HG02973 (cell line): Measurements from ENCODE around the gene VTI1B.
"Not testable (repeated sequence)": the region's sequence is repeated elsewhere in the genome, so short reads cannot be mapped to it uniquely, and the experiment has no call there.

Experiments used
- ATAC-seq: cut with Tn5 transposase; IDR thresholded peaks from one replicate; pipeline ENCODE4 v1.9.1; 2021; ENCODE audit warnings: moderate library complexity; ENCODE audit not compliant: unreplicated experiment

Gene VTI1B, protein sequence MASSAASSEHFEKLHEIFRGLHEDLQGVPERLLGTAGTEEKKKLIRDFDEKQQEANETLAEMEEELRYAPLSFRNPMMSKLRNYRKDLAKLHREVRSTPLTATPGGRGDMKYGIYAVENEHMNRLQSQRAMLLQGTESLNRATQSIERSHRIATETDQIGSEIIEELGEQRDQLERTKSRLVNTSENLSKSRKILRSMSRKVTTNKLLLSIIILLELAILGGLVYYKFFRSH

DNA sequence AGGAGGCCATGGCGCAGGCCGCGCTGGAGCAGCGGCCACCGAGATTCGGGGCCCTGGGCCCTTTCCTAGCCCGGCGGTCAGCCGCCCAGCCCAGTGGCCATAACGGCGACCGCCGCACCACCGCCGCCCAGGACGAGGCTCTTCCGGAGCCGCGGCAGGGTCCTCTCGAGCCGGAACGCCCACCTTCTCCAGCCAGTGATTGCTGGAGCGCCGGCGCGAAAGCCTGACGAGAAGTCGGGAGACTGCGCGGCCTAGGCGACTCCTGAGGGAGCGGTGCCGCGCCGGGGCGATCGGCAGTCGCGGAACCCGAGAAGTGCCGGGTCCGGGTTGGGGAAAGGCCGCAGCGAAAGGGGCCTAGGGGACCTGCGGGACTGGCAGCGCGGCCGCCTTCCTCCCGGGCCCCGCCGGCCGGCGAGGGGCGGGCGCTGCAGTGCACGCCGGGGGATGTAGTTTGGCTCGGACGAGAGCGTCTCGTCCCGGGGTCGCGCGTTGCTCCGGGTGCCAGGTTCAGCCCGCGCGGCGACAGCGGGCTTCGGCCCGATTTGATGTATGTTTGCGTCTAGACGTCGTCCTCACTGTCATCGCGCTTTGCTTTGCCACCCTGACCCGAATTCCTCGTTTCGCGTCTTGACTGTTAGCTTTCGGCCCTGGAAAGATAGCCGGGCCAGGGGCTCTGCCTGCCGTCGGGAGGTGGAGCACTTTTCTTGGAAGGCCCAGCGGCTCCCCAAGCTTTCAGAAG is at the start of gene VTI1B:
VTI1B (minus strand) TSS at position 153 of the 739 bp plus-strand sequence; CDS start at position 10, 143 bp downstream.
- ATAC-seq = peak; percentile 88

DNA sequence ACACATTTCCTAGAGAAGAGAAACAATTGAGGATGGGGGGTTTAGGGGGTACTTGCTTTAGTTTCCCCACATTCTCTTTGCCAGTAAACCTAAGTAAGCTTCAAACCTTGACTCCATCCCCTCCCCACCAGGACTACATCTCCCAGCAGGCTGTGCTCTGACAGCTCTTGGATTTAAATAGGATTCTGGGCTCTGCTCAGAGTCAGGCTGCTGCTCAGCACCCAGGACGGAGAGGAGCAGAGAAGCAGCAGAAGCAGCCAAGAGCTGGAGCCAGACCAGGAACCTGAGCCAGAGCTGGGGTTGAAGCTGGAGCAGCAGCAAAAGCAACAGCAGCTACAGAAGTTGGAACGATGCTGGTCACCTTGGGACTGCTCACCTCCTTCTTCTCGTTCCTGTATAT is 47.9 kb upstream of the VTI1B start:
- no peak for ATAC-seq

DNA sequence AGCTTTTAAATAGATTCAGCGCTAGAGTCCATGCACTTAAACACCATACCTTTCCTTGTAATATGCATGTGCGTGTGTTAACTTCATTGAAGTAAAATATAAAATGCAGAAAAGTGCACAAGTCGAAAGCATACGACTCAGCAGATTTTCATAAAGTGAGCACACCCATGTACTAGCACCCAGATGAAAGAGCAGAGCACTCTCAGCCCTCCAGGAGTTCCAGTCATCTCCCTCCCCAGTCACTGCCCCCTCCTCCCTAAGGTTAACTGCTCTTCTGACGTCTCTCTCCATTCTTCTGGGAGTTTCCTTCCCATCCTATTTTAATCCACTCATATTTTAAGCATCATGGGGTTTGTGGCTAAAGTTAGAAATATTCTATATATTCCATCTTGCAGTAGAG is 47.4 kb upstream of the VTI1B start:
- ATAC-seq = no peak

DNA sequence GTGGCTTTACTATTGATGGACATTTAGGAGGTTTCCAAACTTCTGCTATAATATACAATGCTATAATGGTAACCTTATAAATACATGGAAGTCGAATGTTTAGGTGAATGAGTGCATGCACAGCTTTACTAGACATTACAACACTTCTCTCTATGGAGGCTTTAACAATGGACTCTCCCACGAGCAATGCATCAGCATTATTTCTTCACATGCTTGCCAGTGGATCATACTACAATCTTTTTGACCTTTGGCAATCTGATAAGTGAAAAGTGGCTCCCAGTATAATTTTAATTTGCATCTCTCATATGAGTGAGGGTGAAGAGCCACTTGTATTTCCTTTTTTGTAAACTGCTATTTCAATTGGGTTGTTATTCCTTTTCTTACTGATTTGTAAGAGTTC is 45.4 kb upstream of the VTI1B start:
- no peak for ATAC-seq

DNA sequence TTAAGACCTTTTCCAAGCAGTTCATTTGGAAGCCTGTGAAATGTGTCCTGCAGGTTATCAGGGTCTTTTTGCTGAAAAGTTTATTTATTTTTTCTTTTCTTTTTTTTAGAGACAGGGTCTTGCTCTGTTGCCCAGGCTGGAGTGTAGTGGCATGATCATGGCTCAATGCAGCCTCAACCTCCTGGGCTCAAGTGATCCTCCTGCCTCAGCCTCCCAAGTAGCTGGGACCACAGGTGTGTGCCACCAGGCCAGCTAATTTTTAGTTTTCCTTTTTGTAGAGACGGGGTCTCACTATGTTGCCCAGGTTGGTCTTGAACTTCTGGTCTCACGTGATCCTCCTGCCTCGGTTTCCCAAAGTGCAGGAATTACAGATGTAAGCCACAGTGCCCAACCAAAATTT is 45.0 kb upstream of the VTI1B start:
- not testable (repeated sequence) for ATAC-seq

DNA sequence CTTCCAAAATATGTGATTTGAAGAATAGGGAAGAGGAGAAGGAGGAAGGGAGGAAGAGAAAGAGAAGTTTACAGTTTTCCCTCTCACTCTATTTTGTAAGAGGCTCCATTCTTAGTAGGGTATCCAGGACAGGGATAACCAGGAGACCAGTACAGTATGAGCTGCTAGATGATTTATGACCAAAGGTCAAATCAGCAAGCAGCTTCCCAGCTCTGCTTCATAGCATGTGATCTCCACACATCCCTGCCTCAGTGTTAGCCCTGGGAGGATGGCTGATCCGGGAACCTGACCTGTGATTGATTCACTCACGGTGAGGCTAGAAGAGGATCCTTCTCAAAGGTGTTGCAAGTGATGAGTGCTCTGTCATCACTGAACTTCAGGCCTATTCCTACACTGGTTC is 43.8 kb upstream of the VTI1B start:
- no peak for ATAC-seq

DNA sequence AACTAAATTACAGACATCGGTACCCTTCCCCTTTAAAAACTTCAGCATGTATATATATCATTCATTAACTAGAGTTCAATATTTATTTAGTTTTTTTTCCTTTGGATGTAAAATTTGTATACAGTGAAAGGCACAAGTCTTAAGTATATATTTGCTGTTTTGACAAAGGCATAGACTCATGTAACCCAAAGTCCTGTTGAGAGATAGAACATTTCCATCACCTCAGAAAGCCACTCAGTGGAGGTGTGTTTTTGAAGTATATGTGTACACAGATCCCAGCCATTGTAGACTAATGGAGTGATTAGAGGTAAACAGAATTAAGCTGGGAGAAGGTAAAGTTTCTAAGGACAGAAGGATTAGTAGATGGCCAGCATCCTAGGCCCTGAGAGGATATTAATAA is 42.6 kb upstream of the VTI1B start:
- no peak for ATAC-seq

DNA sequence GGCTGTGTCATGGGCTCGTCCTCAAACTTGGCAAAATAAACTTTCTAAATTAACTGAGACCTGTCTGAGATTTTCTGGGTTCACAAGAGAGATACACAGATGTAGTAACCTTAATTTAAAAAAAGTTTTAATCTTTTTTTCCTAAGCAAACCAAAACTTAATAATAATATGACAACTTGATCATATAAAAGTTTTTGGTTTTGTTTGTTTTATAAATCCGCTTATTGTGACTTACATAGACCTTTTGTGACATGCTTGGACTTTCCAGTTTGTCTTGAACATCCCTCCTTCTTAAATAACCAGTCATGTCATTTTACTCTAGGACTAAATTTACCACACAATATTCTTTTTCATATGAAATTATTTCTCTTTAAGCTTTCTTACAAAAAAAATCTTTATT is 35.8 kb upstream of the VTI1B start:
- ATAC-seq = no peak

DNA sequence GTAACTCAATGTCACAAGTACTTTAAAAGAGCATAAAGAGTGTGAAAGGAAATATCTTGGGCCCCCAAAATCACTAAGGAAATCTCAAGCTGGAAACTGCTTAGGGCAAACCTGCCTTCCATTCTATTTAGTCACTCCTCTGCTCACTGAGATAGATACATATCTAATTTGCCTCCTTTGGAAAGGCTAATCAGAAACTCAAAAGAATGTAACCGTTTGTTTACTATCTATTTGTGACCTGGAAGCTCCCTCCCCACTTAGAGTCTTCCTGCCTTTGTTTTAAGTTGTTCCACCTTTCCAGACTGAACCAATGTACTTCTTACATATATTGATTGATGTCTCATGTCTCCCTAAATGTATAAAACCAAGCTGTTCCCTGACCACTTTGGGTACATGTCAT is 35.4 kb upstream of the VTI1B start:
- ATAC-seq = not testable (repeated sequence)

DNA sequence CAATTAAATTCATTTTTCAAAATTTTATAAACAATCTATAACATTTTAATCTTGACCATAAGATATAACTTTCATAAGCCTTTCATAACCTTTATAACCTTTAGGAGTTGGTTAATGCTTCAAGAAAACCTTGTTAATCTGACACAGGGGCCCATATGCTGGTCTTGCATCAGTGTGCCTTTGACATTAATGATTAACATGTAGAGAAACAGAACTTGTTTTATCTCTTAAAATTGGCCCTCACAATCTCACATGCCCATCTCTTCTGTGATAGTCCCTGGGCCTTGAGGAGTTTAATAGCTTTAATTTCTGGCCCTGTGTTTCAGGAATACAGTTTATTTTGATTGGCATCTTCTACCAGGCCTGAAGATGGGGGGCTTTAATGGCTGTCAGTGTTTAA is 34.9 kb upstream of the VTI1B start:
- ATAC-seq = not testable (repeated sequence)

DNA sequence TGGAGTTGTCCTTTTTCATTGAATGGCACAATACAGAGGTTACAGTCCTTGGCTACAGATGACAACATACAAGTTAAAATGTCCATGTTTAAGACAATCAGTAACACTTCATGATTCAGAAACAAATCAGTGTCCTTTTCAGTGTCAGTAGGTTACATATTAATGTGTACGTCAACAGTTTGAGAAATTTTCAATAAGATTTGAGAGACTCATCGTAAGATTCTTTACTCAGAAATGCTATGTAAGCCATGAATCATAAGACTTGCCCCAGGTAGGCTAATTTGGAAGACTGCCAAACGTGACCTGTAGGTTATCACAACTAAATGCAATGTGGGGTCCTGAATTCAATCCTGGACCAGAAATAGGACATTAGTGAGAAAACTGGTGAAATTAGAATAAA is 30.8 kb upstream of the VTI1B start:
- ATAC-seq = no peak

DNA sequence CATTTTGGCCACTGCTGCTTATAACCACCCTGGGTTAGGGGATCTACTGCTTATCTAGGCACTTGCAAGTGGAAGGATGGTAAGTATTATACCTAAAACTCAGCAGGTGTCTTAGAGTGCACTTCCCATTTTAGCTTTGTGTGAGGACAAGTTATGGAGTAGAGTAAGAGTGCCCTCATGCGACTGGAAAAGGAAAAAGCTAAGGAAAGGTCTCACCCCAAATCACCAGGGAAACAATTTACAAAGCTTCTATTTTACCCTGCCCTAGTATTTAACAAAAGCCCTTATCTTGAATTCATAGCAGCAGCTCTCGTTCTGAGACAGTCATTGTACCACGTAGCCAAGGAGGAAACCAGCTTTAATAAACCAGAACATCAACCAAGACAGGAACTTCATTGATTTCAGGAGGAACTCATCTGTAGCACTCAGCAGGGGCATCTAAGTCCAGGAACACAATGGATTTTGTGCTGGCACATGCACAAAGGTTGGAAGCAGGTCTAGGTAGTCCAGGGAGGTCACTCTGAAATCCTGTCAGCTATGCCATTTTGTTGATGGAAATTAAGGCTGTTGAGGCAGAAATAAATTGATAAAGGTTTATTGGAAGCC is 30.2 kb upstream of the VTI1B start:
- no peak for ATAC-seq

DNA sequence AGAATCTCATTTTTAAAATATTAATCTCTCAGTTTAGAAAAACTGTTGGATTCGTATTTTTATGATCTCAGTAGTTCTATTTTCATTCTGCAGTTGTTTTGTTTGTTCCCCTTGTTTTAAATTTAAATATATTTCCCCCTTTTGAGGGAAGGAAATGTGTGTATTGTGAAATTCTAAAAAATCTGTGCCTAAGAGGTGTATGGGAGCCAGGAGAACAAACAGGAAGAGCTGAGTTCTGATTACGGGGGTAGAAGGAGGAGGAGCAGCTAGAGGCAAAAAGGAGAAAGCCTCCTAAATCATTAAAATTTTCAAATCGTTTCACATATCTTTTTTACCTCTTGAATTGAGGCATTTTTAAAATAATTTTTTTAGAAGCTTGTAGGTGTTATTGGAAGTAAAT is 29.6 kb upstream of the VTI1B start:
- ATAC-seq = no peak

DNA sequence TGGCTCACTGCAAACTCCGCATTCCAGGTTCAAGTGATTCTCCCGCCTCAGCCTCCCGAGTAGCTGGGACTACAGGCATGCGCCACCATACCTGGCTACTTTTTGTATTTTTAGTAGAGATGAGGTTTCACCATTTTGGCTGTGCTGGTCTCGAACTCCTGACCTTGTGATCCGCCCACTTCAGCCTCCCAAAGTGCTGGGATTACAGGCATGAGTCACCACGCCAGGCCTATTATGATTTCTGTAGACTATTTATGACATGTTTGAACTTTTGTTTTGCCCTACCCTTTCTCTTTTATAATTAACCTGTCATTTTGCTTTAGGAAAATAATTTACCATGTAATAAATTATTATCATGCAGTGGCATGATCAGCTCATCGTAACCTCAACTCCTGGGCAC is 27.1 kb upstream of the VTI1B start, which contains the start of gene RDH12:
RDH12 (plus strand) TSS at position 395 of the 400 bp plus-strand sequence. CDS start 20,757 bp downstream, outside the sequence.
- ATAC-seq = not testable (repeated sequence)

DNA sequence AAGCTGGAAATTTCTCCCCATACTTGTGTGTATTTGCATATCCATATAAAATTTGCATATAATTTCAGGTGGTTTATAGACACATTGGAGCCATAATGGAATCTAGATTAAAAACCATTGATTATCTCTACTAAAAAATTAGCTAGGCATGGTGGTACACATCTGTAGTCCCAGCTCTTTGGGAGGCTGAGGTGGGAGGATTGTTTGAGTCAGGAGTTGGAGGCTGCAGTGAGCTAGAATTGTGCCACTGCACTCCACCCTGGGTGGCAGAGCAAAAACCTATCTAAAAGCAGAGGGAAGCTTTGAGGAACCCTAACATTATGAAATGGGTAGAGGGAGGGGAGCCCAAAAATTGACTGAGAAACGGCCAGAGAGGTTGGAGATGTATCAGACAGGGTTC is 23.7 kb upstream of the VTI1B start:
- ATAC-seq = no peak

DNA sequence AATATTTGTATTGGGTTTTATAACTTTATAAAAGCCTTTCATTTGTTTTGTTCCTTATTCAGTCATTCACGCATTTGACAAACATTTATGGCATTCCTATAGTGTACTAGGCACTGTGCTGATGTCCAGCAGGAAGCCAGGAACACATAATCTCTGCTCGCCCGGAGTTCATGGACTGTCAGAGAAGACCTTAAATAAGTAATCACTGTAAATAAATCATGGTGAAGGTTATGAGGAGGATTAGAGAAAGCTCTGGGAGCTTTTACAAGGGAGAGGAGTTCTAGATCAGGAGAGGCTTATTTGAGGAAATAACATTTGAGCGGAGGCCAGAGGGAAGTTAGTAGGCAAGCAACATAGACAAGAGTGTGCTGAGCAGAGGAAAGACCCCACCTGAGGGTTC is 22.6 kb upstream of the VTI1B start:
- no peak for ATAC-seq

DNA sequence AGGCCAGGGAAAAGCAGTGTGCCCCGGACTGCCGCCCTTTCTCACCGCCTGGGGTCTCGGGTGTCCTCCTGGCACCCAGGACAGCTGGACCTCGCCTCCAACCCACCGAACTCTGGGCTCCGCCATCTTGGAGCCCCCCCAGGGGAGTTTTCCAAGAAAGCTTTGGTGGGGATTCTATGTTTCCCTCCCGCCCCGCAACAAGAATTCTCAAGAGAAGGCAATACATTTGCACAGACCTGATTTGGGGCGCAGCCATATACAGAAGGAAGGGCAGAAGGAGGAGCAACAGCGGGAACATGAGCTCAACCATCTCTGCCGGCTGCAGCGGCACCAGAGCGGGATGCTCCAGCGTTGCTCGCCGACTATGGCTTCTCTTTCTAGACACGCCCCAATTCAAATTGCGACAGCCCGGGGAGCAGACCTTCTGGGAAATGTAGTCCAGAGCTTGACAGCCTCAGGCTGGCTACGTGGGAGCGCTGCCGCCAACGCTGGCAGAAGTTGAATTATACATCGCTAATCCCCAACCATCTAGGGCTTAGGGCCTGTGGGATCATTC is 21.0 kb upstream of the VTI1B start, which contains the start of gene RDH11:
RDH11 (minus strand) TSS at position 371 of the 556 bp plus-strand sequence; CDS start at position 310, 61 bp downstream.
- peak; percentile 70 for ATAC-seq

DNA sequence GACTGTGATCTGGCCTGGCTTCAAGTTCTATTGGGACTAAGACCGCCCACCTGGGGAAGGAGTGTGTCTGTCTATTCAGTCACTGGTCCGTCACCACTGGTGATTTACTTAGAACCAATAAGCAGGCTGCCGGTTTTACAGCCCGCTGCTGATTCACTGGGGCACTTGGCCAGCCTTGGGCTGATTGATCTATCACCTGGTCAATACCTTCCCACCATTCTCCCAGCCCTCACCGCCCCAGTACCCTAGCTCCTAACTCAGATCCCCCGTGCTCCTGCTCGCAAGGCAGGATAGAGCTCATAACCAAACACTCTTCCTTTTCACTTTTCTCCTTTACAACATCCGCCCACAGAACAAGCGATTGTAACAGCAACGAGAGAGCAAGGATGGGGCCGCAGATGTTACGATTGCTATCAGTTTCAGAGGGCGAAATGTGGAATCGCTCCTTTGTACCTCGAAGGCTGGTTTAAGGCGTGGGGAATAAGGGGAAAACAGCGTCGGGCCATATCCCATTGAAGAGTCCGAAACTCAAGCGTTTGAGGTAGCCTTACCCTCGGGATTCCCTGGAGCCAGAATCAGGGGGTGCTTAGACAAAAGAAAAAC is 20.5 kb upstream of the VTI1B start:
- peak; percentile 88 for ATAC-seq

DNA sequence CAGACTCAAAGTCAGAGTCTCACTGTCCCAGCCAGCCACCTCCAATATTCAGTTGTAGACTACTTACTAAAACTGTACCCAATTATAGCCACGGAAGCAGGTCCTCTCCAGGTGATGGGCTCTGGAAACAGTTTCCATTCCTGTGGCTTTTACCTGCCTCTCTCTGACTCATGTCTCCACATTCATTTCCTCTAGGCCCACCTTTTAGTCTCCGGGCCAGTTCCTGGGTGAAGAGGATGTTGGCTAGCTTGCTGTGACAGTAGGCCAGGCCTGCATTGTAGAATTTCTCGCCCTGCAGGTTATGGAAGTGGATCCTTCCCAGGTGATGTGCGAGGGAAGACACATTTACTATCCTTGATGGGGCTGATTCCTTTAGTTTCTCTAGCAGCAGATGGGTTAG is 15.6 kb upstream of the VTI1B start:
- ATAC-seq = no peak

DNA sequence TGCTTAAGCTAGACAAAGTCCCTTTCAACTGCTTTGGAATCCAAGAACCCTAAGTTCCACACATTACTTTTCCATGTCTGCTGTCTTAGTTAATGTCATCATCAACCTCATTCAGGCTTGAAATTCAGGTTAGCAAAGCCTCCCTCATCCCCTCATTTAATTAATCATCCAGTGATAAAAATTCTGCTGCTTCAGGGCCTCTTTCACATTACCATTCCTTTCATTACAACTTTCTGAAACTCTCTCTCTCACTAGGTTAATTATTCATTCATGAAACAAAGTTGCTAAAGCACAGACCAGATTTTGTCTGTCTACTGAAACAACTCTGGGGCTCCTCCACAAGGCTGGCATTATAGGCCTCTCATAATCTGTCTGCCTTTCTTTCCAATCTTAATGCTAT is 9.4 kb upstream of the VTI1B start:
- ATAC-seq = no peak

DNA sequence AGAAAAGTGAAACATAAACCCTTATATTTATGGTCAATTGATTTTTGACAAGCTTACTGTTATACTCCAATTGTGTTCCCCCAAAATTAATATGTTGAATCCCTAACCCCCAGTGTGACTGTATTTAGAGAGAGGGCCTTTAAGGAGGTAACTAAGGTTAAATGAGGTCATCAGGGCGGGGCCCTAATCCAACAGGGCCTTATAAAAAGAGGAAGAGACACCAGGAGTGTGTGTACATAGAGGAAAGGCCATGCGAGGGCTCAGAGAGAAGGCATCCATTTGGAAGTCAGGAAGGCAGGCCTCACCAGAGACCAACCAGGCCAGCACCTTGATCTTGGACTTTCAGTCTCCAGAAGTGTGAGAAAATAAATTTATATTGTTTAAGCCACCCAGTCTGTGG is 6.5 kb upstream of the VTI1B start:
- no peak for ATAC-seq
